HPDE6-E6E7 (cell line): ENCODE data around the gene INF2.
"Not testable (repeated sequence)": the region's sequence is repeated elsewhere in the genome, so short reads cannot be mapped to it uniquely, and the experiment has no call there.

Experiments
- DNase-seq: peaks from one replicate; pipeline ENCODE4 v3.0.0; 2011; ENCODE audit warnings: missing footprints; ENCODE audit errors: extremely low spot score

Gene INF2

DNA sequence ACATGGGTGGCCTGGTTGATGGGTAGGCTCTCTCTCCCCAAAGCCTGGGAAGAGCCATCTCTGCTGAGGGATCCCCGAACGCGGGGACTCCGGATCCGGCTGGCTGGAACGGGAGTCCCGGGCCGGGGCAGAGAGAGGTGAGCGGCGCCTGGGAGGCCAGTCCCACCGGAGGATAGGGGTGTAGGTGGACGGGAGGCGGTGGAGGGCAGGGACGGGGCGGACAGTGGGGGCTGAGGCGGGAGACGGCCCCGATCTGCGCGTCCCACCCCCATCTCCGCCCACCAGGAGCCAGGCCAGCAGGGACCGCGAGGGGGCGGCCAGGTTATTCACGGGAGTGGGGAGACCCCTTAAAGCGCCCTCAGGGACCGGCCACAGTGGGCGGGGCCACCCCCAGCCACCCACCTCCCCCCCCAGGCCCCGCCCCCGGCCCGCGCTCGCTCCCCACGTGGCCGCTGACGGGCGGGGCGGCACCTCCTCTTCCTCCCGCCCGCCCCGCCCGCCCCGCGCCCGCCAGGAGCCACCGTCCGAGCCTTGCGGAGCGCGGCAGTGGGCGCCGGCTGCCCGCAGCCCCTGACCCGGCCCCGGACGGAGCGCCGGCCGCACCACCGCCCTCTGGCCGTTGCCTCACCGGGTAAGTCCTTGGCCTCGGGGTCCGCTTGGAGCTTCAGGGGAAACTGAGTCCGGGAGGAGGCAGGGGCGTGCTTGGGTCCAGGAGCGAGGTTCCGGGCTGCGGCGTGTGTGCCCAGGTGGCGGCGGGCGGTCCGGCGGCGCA, at the start of gene INF2:
INF2 (plus strand) TSS at position 510 of the 772 bp plus-strand sequence. CDS start 11,748 bp downstream, outside the sequence.
- DNase-seq, result peak; percentile 64

DNA sequence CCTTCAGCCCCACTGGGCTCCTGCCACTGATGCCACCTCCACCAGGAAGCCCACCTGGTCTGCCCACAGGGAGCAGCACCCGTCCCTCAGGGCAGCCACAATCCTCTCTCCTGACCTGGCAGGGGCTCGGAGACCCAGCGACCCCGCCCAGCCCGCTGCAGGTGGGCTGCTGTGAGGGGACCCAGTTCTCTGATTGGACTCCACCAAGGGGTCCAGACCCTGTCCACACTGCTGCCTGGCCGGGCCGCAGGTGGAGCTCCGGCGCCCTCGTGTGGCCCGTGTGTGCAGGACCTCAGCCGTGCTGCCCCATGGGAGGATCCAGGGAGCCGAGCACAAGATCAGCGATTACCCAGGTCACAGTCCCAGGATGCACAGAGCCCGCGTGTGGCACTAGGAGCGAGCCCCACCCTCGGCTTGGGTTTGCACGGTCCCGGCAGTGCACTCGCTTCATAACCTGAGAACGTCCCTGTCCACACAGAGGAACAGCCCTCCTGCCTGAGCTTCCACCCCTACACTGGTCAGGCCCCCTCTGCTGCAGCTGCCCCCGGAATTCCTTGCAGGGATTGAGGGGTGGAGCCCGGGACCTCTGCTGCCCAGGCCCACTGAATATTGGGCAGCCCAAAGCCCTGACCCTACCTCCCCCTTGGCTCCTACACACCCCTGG, 49.4 kb upstream of the INF2 start:
- DNase-seq, result peak; percentile 81

DNA sequence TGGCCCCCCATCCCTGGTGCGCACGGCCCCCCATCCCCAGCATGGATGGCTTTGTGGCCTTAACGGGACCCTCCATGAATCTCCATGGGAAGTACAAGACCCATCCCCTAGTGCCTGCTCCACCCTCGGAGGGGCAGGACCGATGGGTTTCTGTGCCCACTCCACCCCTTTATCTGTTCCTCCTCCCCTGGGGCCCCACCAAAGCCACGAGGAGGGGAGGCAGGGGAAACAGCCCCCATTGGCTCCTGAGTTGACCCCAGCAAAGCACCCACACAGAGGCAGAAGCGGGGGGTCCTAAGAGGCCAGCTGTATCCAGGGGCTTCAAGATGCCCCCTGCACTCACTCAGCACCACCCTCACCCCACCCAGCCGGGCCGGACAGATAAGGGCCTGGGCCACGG, 48.7 kb upstream of the INF2 start:
- no peak for DNase-seq

DNA sequence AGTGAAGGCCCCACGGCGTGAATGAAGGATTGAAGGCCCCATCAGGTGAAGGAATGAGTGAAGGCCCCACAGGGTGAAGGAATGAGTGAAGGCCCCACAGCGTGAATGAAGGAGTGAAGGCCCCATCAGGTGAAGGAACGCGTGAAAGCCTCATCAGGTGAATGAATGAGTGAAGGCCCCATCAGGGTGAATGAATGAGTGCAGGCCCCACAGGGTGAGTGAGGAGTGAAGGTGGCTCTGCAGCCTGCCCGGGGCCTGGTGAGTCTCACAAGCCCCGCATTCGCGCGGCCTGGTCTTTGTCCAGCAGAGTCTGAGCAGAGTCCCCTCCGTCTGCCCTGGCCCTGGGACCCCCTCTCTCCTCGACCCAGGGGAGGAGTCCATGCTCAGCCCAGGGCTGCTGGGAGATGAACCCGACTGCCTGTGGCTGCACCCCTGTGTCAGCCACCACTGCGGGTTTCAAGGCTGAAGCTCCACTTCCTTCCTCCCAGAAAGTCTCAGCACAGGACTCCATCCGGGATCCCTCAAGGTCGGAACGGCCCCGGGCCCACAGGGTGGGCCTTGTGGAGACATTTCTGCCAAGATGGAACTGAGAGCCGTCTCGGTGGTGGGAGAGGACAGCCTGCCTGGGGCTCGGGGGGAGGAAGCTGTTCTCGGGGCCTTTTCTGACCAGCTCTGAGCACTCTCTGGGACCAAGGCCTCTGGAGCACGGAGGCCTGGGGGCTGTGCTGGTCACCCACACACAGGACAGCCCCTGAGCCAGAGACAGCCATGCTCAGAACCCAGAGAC, 47.5 kb upstream of the INF2 start:
- no peak for DNase-seq

DNA sequence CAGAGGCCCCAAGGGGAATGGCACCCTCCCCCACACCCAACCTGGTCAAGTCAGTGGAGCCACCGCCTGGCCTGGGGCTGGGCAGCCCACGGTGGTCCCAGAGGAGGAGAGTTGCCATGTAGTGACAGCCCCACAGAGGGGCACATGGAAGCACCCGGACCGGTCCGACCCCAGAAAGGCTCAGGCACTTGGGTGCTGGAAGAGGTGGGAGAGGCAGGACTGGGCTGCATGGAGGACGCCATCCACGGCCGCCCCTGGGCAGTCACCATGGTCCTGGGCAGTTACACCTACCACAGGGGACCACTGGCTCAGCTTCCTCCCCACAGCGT, 46.9 kb upstream of the INF2 start:
- DNase-seq, result no peak

DNA sequence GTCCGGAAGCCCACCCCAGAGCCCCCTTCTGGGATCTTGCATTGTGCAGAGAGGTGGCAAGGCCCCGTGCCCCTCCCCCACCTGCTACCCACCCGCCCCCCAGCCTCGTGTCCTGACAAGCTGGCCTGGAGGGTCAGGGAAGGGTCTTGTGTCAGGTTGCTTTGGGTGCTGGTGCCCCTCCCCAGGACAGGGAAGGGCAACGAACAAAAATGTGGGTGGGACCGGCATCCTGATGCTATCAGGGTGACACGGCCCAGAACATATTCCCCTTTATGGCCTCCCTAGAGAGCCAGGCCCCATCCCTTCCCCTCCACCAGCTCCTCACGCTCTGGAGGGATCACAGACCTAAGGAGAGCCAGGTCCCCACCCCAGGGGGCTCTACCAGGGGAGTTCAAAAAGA, 46.1 kb upstream of the INF2 start:
- DNase-seq, result no peak

DNA sequence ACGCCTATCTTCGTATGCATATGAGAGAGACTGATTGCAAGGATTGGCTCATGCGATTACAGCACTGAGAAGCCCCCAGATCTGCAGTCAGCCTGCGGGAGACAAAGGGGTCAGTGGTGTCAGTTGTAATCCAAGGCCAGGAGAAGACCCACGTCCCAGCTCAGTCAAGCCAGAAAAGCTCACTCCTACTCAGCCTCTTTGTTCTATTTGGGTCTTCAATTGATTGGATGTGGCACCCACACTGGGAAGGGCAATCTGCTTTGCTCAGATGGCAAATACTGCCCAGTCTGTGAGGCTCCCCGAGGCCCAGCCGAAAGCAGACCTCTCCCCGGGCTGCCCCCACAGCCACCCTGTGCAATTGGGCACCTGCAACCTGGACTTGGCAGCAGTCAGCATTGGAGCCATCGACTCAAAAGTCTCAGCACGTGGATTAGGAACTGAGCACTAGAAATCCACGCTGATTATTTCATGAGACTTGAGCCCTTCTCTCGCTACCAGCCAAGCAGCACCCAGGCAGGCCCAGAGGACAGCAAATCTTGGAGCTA, 45.3 kb upstream of the INF2 start:
- no peak for DNase-seq

DNA sequence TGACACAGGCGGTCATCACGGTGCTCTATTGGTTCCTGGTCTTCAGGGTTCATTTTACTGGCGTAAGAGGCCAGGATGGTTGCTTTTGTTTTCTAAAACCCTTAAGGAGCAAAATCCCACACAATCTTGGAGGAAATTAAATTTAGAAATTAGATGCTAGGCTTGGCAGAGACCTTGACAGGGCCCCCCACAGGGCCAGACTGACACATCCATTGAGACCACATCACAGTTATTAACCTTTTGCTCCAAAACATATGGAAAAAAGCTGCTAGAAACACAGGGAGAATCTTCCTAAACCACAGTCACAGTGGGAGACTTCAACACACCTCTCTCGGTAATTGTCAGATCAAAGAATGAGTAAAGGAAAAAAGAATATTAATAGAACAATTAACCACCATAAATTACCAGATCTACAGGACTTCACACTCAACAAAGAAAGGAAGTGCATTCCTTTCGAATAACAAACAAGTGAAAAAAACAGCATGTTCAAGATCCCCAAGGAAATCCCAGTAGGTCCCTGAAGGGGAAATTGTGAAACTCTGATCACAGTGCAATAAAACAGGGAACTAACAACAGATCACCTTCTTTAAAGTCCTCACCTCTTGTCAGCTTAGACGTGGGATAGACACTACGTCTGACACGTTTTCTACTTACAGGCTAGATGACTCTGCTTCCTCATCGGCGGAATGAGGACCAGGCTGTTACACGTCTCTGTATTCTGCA, 44.6 kb upstream of the INF2 start:
- DNase-seq, result no peak

DNA sequence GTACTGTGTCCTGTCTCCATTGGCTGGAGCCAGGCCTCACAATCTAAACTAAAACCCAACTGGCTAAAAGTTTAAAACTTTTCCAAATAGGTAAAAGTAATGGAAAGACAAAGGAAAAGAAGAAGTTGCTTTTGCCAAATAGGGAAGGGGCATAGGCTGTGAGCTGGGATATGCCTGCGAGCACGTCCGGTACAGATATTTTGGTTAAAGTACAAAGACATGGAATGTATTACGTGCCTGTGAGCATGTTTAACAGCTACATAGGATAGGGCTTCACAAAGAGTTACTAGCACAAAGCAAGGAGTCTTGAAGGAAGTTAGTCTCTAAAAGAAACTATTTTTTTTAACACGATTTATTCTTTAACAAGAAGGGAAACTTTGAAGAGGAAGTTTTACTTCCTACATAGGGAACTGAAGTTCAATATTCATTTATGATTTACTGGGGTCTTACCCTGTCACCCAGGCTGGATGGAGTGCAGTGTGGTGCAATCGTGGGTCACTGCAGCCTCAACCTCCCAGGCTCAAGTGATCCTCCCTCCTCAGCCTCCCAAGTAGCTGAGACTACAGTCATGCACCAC, 41.9 kb upstream of the INF2 start:
- DNase-seq, result no peak

DNA sequence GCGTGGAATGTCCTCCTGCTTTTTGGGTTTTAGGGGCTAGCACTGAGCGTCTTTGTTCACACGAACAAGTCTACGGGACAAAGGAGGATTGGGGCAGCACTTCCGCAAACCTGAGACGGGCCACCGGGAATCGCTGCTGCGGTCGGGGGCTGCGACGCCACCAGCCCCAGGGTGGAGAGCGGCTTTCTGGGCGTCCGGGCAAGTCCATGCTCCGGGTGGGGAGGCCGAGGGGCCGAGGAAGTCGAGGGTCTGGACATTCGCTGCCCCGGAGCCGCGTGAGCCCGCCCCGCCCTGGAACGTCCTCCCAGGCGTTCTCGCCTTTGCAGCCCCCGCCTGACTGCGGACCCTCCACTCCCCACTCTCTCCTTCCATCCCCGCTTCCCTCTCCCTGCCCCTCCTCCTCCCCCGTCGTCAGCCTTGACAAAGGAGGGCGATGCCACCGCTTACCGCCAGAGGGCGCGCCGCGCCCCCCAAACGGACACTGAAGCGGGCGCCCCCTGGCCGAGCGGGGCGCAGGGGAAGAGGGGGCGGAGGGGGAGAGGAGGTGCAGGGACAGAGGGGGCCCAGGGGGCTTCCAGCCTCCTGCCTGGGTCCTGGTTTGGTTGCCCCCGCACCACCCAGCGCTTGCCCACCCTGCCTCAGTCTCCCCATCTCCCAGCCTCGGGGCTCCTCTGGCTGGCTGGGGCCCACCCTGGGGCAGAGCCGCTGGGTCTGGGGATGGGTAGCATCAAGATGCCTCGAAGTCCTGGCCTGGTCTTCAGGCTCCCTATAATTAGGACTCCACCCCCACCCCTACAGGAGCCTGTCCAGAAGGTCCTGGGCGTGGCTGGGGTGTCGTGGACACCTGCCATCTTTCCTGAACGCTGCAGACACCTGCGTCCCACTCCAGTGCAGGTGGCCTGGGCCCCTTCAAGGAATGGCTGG, 39.1 kb upstream of the INF2 start:
- peak; percentile 70 for DNase-seq

DNA sequence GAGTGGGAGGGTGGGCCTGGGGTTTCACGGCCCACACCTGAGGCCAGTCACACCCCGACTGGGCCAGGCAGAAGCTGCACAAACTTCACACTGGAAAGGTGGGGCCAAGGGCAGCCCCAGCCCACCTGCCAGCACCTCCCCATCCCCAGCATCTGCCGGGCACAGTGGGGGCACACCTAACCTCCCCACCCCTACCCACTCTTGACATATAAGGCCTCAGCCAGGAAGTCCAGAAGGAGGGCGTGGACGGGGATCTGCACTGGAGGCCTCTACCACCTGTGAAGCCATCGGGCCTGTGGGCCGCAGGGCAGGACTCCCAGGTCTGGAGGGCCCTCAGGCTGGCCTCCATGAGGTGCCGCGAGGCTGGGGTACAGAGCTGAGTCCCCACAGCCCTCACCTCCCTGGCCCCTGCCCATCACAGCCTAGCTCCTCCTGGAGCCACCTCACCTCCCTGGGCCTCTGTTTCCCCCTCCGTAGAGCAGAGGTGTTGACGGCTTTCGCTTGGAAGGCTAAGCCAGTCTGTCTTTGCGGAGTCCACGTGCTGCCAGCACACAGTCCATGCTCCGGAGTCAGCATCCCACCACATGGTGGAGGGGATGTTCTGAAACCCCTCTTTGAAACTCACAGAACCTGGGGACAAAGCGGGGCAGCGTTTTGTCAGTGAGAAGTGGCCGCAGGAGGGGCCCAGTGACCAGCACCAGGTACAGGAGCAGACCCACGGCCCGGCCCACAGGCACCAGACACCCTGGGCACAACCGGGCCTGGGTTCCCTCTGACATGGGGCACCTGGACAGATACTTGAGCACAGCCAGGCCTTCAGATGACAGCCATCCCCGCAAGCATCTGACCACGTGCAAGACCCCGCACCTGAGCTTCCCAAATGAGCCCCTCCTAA, 38.2 kb upstream of the INF2 start:
- no peak for DNase-seq

DNA sequence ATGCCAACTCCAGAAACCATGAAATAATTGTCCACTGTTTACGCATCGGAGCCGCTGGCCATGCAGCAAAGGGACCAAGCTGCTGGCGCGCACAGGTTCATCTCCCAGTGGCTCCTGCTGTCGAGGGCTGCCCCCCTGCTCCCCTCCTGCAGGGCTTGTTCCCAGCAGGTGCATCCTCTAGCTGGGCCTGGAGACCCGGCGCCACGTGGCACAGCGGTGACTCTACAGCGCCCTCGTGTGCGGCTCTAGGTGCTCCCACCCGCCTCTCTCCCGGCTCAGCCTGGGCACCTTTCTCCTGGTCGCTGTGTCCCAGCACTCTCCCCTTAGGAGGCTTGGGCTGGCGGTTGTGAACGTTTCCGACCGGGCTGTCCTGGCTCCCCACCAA, 37.5 kb upstream of the INF2 start:
- DNase-seq, result no peak

DNA sequence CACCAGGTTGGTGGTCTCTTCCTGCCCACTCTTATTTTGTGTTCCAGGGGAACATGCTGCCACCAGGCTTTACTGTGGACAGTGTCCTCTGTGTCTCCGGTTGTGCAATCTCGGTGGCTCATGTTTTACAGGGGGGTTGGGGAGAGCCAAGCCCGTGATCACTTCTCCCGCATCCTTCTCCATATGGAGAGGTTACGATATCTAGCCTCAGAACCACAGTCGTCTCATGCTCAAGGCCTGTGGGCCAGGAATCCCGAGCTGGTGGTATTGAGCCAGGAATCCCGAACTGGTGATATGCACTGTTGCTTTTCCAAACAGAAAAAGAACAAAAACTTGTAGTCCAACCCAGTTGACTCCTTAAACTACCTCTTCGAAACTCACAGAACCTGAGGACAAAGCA, 37.0 kb upstream of the INF2 start:
- DNase-seq, result no peak

DNA sequence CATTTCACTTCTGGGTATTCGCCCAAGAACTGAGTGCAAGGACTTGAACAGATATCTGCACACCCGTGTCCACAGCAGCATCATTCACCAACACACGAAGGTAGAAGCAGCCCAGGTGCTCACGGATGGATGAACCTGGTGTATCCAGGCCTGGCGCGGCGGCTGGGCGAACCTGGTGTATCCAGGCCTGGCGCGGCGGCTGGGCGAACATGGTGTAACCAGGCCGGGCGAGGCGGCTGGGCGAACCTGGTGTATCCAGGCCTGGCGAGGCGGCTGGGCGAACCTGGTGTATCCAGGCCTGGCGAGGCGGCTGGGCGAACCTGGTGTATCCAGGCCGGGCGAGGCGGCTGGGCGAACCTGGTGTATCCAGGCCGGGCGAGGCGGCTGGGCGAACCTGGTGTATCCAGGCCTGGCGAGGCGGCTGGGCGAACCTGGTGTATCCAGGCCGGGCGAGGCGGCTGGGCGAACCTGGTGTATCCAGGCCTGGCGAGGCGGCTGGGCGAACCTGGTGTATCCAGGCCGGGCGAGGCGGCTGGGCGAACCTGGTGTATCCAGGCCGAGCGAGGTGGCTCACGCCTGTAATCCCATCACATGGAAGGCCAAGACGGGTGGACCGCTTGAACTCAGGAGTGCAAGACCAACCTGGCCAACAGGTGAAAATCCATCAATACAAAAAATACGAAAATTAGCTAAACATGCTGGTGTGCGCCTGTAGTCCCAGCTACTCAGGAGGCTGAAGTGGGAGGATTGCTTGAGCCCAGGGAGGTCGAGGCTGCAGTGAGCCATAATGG, 36.1 kb upstream of the INF2 start:
- DNase-seq, result not testable (repeated sequence)

DNA sequence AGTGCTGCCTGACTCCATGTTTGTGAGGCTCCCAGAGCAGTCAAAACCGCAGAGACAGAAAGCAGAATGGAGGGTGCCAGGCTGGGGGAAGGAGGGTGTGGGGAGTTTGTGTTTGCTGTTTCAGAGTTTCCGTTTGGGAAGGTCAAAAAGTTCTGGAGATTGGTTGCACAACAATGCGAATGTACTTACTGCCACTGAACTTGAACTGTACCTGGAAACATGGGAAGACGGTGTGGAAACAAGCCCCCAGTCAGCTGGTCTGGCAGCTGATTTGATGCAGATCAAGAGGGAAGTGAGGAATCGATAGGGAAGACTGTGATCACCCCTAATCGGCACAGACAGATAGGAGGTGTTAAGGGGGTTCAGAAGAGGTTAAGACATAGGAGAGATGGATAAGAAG, 35.3 kb upstream of the INF2 start:
- DNase-seq, result no peak

DNA sequence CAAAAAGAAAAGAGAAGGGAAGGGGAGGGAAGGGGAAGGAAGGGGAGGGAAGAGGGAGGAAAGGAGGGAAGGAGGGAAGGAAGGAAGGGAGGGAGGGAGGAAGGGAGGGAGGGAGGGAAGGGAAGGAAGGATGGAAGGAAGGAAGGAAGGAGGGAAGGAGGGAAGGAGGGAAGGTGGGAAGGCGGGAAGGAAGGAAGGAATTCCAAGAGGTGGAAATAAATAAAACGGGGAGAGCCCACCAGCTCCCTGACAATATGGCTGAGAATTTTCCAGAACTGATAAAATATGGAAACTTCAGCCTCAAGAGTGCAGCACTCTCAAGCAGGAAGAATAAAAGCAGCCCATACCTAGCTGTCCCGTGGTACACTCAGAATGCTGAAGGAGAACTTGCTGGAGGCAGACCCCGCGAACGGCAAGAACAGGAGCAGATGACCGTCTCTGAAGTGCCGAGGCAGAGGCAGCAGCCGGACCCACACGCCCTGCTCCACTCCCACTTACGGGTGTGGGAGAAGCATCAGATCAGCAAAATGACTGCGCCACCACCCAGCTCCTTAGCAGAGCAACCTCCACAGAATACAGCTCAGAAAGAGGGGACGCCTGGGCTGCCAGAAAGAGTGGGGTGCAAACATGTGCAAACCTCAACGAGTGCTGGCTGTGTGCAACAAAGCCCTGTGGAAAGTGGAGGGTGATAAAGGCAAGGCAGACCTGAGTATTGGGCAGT, 34.1 kb upstream of the INF2 start:
- DNase-seq, result no peak

DNA sequence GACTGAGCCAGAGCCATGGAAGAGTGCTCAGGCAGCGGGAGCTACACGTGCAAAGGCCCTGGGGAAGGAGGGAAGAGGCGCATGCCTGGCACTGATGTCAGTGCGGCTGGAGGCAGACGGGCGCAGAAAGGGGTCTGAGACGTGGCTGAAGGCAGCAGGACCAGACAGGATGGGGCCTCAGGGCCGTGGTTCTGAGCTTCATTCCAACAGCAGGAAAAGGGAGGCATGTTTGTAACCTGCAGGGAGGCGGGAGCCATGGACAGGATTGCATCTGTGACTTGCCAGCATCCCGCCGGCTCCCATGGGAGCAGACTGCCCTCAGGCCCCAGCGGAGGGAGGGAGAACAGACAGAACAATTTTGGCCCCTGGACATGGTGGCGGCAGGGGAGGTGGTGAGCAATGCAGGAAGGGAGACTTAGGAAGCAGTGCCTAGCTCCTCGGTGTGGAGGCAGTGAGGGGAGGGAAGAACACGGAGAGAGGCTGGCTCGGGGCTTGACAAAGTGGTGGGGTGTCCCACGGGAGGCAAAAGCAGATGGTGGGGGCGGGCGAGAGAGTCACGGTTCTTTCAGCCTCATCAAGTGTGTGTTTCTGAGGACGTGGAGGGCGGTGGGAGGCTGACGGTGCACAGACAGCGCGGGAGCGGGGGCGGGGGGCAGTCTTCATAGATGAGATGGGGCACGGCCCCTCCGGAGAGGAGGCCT, 33.3 kb upstream of the INF2 start:
- DNase-seq, result no peak
